Activated T-cell treated with anti-CD3 and anti-CD28 coated beads, Interleukin-2, amount 50 U/mL, for 24 hours (primary cell): ENCODE measurements around the gene SLC25A15.

Experiments
- DNase-seq: peaks from one replicate; pipeline ENCODE4 v3.0.0-alpha.2; 2020
- H3K27ac Mint-ChIP-seq: 2 replicates; pipeline ENCODE4 v1.8.0; 2020; ENCODE audit warnings: mild to moderate bottlenecking, mixed read lengths
- H3K27me3 Mint-ChIP-seq: 2 replicates; pipeline ENCODE4 v1.8.0; 2020; ENCODE audit warnings: mixed read lengths
- H3K36me3 Mint-ChIP-seq: 2 replicates; pipeline ENCODE4 v1.8.0; 2020; ENCODE audit warnings: low read depth, mixed read lengths
- H3K4me1 Mint-ChIP-seq: 2 replicates; pipeline ENCODE4 v1.8.0; 2020; ENCODE audit warnings: low read depth, mixed read lengths
- H3K4me3 Mint-ChIP-seq: 2 replicates; pipeline ENCODE4 v1.8.0; 2020; ENCODE audit warnings: mild to moderate bottlenecking, moderate library complexity, mixed read lengths
- H3K9me3 Mint-ChIP-seq: 2 replicates; pipeline ENCODE4 v1.8.0; 2020; ENCODE audit warnings: mixed read lengths

SLC25A15 gene

DNA sequence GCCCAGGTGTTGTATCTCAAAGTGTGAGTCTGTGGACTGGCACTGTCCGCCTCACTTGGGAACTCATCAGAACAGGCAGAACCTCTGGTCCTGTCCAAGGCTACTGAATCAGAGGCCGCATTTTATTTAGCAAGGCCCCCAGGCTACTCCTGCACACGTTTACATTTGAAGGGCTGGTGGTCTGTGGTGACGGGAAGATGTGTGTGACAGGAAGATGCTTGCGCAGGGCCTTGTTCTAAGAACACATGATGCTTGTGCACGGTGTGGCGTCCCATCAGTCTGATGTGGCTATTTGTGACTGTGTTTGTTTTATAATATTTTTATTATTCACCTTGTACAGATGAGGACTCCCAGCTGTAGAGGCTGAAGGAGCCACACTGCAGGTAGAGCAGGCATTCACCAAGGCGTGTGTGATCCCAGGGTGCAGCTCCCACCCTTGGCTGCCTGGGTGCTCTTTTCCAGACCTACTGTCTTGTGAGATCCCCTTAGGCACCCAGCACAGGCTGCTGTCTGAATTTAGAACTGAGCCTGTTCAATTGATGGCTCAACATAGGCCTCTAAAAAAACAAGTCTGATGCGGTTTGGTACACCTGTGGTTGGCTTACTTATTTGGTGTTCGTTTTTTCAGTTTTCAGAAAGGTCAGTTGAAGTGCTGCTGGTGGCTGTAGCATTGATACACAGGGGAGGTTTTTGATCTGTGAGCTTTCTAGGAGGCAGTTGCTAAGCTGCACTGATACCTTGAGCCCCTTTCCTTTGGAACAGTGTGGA, 3.1 kb downstream of the SLC25A15 start:
- peaks cover 47% of the 10 kb centered on the region for H3K4me1 Mint-ChIP-seq
- H3K4me3 Mint-ChIP-seq, result no peak overlapping the region
- no peak overlapping the region for H3K27ac Mint-ChIP-seq
- no peak for DNase-seq
- no peaks in the 10 kb centered on the region for H3K9me3 Mint-ChIP-seq
- H3K36me3 Mint-ChIP-seq, result peaks cover 62% of the 10 kb centered on the region
- no peaks in the 10 kb centered on the region for H3K27me3 Mint-ChIP-seq

DNA sequence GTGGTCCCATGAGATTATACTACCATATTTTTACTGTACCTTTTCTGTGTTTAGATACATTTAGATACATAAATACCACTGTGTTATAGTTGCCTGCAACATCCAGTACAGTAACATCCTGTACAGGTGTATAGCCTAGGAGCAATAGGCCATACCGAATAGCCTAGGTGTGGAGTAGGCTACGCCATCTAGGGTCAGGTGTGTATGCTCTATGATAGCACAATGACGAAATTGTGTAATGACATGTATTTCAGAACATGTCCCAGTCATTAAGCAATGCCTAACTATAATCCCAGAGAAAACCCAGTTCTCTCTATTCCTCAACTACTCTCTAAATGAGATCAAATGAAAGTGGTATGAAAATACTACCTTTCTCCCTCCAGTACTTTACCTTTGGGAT, 3.9 kb downstream of the SLC25A15 start:
- H3K4me3 Mint-ChIP-seq, result no peak overlapping the region
- peaks cover 67% of the 10 kb centered on the region for H3K36me3 Mint-ChIP-seq
- peaks cover 45% of the 10 kb centered on the region for H3K4me1 Mint-ChIP-seq
- no peaks in the 10 kb centered on the region for H3K9me3 Mint-ChIP-seq
- H3K27me3 Mint-ChIP-seq, result no peaks in the 10 kb centered on the region
- DNase-seq, result no peak
- H3K27ac Mint-ChIP-seq, result no peak overlapping the region

DNA sequence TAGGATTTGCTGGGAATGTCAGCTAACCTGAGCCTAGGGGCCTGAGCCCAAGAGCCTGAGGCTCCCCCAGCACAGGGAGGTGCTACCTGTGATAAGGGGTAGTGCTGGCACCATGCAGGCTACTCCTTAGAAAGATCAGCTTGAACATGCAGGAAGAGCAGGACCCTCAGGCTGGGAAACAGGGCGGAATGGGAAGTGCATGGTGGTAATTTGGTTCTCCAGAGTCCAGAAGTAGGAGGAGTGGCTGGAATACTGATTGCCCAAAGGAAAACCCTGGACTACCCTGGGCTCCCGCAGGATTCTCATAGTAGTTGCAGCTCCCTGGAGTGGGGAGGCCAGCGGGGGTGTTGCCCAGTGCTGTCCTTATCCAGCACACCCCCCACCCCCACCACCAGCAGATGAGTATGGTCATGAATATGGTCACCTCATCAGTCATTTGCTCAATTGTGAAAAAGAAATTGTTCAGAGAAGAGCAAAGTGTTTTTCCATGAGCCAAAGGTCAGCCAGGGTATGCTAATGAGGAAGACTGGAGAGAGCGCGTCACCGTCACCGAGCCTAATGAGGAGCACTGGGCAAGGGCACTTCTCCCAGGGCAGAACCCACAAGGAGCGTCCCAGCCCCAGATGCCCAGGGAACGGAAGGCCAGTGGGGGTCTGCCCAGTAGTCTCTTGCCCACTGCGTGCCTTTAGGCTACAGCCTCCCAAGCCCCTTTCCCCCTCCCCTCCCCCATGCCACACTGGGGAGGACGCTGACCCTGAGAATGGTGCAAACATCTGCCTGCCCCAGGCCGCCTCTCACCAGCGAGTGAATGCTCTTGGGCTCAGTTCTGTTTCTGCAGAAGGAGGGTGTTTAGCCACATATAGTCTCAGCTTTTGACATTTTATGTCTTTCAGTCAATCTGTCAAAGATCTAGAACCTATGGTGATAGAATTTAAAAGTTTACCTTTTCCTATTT, 5.3 kb downstream of the SLC25A15 start:
- no peaks in the 10 kb centered on the region for H3K9me3 Mint-ChIP-seq
- peak overlapping the region; percentile 67 for H3K27ac Mint-ChIP-seq
- peaks cover 48% of the 10 kb centered on the region for H3K4me1 Mint-ChIP-seq
- peaks cover 77% of the 10 kb centered on the region for H3K36me3 Mint-ChIP-seq
- H3K4me3 Mint-ChIP-seq, result no peak overlapping the region
- DNase-seq, result no peak
- no peaks in the 10 kb centered on the region for H3K27me3 Mint-ChIP-seq

DNA sequence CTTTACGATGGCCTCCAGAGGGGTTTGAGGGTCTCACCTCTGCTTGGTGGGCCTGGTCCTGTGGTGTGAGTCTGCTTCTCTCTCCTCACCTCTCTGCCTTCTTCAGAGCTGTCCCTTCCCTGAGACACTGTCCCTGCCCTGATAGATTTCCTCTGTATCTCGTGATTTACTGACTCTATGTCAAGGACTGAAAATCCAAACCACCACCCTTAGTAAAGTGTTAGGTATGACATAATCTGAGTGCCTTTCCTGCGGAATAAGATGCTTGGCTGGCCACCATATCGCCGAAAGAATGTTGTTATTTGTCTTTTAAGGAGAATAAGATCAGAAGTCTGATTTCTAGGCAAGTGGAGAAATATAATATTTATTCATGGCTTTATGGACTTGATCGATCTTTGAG, 7.2 kb downstream of the SLC25A15 start:
- Mint-ChIP-seq H3K4me3 (no peak overlapping the region), H3K4me1 (peaks cover 35% of the 10 kb centered on the region), H3K9me3 (no peaks in the 10 kb centered on the region), H3K36me3 (peaks cover 92% of the 10 kb centered on the region), H3K27me3 (no peaks in the 10 kb centered on the region), H3K27ac (no peak overlapping the region)
- DNase-seq, result no peak

DNA sequence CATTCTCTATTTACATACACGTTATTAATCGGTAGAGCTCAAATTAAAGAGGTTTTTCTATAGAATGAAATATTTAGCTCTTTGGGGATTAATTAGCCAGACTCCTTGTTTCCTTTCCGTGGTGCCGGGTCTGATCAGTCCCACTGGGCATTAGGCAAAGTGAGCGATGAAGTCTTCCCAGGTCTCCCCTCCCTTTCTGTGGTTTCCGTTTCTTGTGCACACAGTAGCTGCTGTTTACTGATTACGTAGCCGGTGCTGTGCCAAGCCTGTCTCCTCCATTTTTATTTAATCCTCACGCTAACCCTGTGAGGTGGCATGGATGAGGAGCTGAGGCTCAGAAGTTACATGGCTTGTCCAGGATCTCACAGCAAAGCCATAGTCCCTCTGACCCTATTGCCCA, 9.0 kb downstream of the SLC25A15 start:
- H3K27me3 Mint-ChIP-seq, result no peaks in the 10 kb centered on the region
- H3K27ac Mint-ChIP-seq, result peak overlapping the region; percentile 4
- peaks cover 93% of the 10 kb centered on the region for H3K36me3 Mint-ChIP-seq
- no peak for DNase-seq
- no peaks in the 10 kb centered on the region for H3K9me3 Mint-ChIP-seq
- H3K4me3 Mint-ChIP-seq, result peak overlapping the region; percentile 41
- peaks cover 21% of the 10 kb centered on the region for H3K4me1 Mint-ChIP-seq

DNA sequence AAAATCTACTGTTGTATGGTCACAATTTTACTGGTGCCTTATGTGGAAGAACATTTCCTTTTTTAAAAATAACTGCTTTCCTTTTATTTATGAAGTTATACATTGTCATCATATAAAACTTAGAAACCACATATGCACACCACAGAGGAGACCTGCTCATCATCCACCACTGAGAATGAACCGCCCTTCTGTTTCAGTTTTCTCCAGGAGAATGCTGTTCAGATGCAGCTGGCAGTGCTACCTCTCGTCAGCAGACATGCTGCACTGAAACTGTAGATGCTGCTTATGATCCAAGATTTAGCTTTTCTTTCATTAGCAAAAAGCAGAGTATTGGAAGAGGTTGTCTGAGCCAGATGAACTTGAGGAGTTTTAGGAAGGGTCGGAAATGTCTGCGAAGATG, 10.1 kb downstream of the SLC25A15 start:
- no peak for DNase-seq
- H3K4me3 Mint-ChIP-seq, result no peak overlapping the region
- no peaks in the 10 kb centered on the region for H3K27me3 Mint-ChIP-seq
- peaks cover 92% of the 10 kb centered on the region for H3K36me3 Mint-ChIP-seq
- no peak overlapping the region for H3K27ac Mint-ChIP-seq
- H3K9me3 Mint-ChIP-seq, result no peaks in the 10 kb centered on the region
- H3K4me1 Mint-ChIP-seq, result peaks cover 18% of the 10 kb centered on the region

DNA sequence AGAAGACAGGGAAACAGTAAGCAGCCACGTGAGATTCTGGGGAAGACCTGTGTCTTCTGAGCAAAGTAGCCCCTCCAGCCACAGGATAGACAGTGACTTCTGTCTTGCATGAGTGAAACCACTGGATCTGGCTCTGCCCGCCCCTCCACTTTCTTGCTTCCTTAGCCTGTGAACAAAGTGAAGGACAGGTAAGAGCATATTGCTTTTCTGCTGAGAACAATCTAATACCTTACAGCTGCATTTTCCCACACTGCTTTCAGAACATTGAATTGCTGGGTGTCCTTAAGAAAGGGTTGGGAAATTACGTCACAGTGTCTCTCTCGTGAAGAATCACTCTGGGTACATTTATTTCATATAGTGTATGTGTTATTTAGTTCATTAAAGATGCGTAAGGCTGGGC, 11.1 kb downstream of the SLC25A15 start:
- Mint-ChIP-seq H3K4me3 (no peak overlapping the region), H3K27ac (no peak overlapping the region), H3K27me3 (no peaks in the 10 kb centered on the region), H3K4me1 (peaks cover 16% of the 10 kb centered on the region), H3K9me3 (no peaks in the 10 kb centered on the region), H3K36me3 (peaks cover 91% of the 10 kb centered on the region)
- no peak for DNase-seq

DNA sequence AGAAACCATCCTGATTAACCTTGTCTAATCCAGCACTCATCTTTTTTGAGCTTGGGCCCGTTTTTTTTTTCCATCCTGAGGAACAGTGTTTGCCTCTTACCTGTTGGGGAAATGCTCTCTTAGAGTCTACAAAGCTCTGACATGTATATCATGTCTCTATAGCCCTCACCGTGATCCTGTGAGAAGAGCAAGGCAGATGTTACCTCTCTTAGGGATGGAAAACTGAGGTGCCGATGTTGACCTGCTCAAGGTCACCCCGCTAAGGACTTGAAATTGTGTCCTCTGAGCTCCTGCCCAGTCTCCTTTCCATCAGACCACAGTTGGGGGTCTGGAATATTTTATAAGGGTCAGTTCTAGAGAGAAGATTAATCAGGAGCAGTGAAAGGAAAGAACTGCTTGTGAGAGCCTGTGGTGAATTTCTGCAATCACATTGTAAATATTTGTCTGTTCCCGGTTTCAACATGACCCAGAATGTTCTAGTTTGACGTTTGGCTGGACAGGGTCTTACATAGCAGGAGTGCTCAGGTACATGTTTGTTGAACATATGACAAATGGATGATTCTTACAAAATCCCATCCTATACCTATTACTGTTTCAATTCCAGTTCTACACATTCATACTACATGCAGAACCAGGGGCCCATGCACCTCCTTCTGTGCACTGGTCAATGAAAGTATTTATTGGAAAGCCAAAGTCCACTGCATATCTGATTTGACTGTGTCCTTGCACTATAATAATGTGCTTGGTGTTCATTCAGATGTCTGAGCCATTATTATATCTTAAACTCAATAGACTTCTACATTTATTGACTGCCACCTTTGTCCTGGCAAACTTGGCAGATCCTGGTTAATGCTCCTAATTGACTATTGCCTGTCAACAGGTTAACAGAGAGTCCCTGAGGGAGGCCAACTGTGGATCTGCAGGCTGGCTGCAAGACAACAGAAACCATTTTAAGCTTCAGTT, 12.1 kb downstream of the SLC25A15 start:
- Mint-ChIP-seq H3K9me3 (no peaks in the 10 kb centered on the region), H3K36me3 (peaks cover 92% of the 10 kb centered on the region), H3K4me3 (no peak overlapping the region), H3K4me1 (peaks cover 15% of the 10 kb centered on the region), H3K27ac (no peak overlapping the region), H3K27me3 (no peaks in the 10 kb centered on the region)
- DNase-seq, result no peak

DNA sequence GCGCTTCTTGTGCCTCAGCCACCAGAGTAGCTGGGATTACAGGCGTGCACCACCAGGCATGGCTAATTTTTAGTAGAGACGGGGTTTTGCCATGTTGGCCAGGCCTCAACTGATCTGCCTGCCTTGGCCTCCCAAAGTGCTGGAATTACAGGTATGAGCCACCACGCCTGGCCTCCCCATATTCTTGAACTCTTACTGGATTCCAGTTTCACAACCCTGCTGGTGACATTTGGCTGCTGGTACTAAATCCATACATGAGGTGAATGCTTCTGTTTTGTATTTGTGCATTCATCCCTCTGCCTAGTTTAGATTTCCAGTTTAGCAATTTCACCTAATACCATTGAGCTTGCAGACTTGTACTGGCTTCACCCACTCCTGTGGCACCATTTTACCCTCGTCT, 13.9 kb downstream of the SLC25A15 start:
- H3K9me3 Mint-ChIP-seq, result no peaks in the 10 kb centered on the region
- no peak for DNase-seq
- H3K27me3 Mint-ChIP-seq, result no peaks in the 10 kb centered on the region
- H3K4me1 Mint-ChIP-seq, result peaks cover 7% of the 10 kb centered on the region
- H3K36me3 Mint-ChIP-seq, result peaks cover 98% of the 10 kb centered on the region
- no peak overlapping the region for H3K4me3 Mint-ChIP-seq
- no peak overlapping the region for H3K27ac Mint-ChIP-seq

DNA sequence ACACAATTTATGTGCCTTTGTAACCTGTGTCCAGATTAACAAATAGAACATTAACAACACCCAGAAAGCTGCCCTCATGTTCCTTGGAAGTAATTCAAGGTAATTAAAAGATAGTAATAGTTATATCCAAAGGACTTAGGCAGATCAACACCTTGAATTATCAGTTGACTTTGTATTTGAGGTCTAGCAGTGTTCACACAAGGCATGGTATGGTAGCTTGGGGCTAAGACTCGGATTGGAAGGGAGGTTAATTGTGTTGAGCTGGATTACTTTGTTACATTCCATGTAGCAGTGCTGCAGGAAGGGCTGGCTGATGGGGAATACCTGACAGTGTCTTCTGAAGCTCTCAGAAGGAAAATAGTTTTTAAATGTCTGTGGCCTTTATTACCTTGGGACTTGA, 16.8 kb downstream of the SLC25A15 start:
- Mint-ChIP-seq H3K9me3 (no peaks in the 10 kb centered on the region), H3K4me1 (no peaks in the 10 kb centered on the region), H3K36me3 (peaks cover 95% of the 10 kb centered on the region), H3K4me3 (no peak overlapping the region), H3K27me3 (no peaks in the 10 kb centered on the region), H3K27ac (no peak overlapping the region)
- DNase-seq, result no peak

DNA sequence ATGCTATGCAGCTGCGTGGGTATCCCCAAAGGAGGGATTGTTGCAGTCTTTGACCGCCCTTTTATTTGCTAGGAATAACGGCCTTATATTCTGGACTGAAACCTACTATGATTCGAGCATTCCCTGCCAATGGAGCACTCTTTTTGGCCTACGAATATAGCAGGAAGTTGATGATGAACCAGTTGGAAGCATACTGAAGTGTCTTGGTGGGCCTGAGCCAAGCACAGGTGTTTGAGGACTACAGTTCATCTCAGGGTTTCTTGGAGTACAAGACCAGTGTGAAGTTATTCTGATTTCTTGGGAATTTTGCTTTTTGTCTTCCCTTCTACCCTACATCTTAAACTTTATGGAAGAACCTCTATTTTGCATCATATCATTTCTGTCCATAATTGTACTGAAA, 20.1 kb downstream of the SLC25A15 start:
- DNase-seq, result no peak

DNA sequence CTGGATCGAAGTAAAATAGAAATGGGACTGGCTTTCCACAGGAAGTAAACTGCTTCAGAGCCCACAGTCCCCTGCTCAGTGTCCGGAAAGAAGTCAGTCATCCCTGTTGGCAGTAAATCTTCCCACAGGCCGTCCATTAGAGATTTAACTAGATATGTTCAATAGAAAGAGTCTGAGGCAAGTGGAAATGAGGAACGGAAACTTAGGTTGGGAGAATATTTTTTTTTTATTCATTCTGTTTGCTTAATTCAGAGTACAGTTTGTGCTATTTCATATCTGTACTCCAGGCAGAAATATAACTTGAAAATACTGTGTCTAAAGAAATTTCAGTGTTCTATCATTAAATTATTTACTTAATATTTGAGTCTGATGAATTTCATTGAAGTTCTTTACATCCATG, 22.7 kb downstream of the SLC25A15 start:
- Mint-ChIP-seq H3K4me3 (no peak overlapping the region), H3K4me1 (no peaks in the 10 kb centered on the region), H3K27ac (peak overlapping the region; percentile 30), H3K9me3 (peaks cover 13% of the 10 kb centered on the region), H3K36me3 (peaks cover 91% of the 10 kb centered on the region), H3K27me3 (no peaks in the 10 kb centered on the region)
- no peak for DNase-seq

More for the DNA sequence above, 20.1 kb downstream of the SLC25A15 start:
- no peaks in the 10 kb centered on the region for H3K27me3 Mint-ChIP-seq
- no peaks in the 10 kb centered on the region for H3K4me1 Mint-ChIP-seq
- no peaks in the 10 kb centered on the region for H3K9me3 Mint-ChIP-seq
- no peak overlapping the region for H3K4me3 Mint-ChIP-seq
- no peak overlapping the region for H3K27ac Mint-ChIP-seq
- peaks cover 93% of the 10 kb centered on the region for H3K36me3 Mint-ChIP-seq

DNA sequence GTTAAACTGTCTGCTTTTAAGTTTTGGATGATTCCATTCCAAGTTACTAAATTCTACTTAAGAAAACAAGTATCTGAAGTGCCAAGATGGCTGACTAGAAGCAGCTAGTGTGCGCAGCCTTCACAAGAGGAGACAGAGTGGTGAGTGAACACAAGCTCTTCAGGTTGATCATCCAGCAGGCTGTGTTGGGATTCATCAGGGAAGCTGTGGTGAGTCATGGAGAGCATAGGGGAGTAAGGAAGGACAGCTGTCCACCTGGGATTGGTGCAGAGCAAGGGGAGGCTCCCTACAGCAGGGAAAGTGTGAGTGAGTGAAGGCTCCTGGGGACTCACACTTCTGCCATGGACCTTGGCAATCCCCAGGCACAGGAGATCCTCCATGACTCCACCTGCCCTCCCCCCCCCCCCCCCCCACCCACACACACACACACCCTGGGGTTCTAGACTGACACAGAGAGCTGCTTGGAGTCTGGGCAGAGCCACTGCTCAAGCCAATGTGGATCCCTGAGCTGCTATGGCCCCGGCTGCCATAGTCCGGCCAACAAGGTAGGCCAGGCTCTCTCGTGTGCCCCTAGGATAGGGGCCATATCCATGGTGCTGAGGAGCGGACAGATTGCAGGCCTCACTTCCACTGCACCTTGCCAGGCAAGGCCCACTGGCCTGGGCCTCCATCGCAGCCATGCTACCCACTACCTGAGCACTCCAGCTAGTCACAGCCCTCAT, 23.5 kb downstream of the SLC25A15 start:
- DNase-seq, result no peak
- Mint-ChIP-seq H3K4me3 (no peak overlapping the region), H3K9me3 (peaks cover 13% of the 10 kb centered on the region), H3K4me1 (no peaks in the 10 kb centered on the region), H3K36me3 (peaks cover 84% of the 10 kb centered on the region), H3K27ac (no peak overlapping the region), H3K27me3 (no peaks in the 10 kb centered on the region)
